B cell (primary cell): ENCODE data around the gene RPH3AL. TPM values are rescaled to one million over a fixed set of nuclear protein-coding genes. Genes with fewer than 3 reads are reported as not detected.

Source experiments
- ATAC-seq: fragments of 200-7000 bp; cut with Tn5 transposase; one replicate; pipeline ENCODE4 v1.10.0; 2021; ENCODE audit warnings: low read depth, mild to moderate bottlenecking, moderate number of reproducible peaks, moderate library complexity
- CTCF ChIA-PET: fragments of 350-600 bp; sonication (Branson Sonifier 250); formaldehyde crosslinking; loops from one replicate; lab custom pipeline; 2021; ENCODE audit warnings: antibody characterized with exemption, inconsistent platforms; lab: Charles Lee
- POLR2A ChIA-PET: fragments of 350-600 bp; sonication (Branson Sonifier 250); formaldehyde crosslinking; loops from one replicate; lab custom pipeline; 2021; ENCODE audit warnings: antibody characterized with exemption; lab: Charles Lee
- DNase-seq: peaks from one replicate; pipeline ENCODE4 v3.0.0; 2013
- H2AFZ ChIP-seq: 2 replicates; pipeline ENCODE4 v1.6.1; 2012; ENCODE audit warnings: mild to moderate bottlenecking, low read depth, low read length; ENCODE audit not compliant: insufficient read depth, poor library complexity, severe bottlenecking
- H3K27ac ChIP-seq, 2 donors: 1 replicate in 1 of 2; 2 replicates in 1 of 2; pipeline ENCODE4 v1.5.1; 2012 to 2013; ENCODE audit warnings: low read length in 2 of 2, mild to moderate bottlenecking in 2 of 2, moderate library complexity in 1 of 2
- H3K27me3 ChIP-seq, 4 experiments: fragments of 200-600 bp in 1 of 4; sonication (generic) in 1 of 4; replicated peaks in 1 of 4; 1 replicate in 2 of 4; 2 replicates in 2 of 4; pipeline versions ENCODE4 v1.6.1 to v1.7.0; 2013 to 2016; ENCODE audit warnings: low read length in 3 of 4, mild to moderate bottlenecking in 2 of 4, mixed read lengths in 1 of 4, moderate library complexity in 1 of 4; ENCODE audit not compliant: insufficient read depth in 4 of 4, control insufficient read depth in 3 of 4; ENCODE audit errors: control extremely low read depth in 1 of 4
- H3K36me3 ChIP-seq, 2 experiments: replicated peaks in 1 of 2; 1 replicate in 1 of 2; 2 replicates in 1 of 2; pipeline versions ENCODE4 v1.6.1 to v1.7.1; 2013; ENCODE audit warnings: low read length in 1 of 2; ENCODE audit not compliant: insufficient read depth in 2 of 2, control insufficient read depth in 1 of 2; ENCODE audit errors: control extremely low read depth in 1 of 2, extremely low read depth in 1 of 2
- H3K4me1 ChIP-seq, 2 donors: fragments of 200-600 bp in 1 of 2; sonication (generic) in 1 of 2; 1 replicate in 1 of 2; 2 replicates in 1 of 2; pipeline versions ENCODE4 v1.5.1 to v1.6.1; 2013 to 2017; ENCODE audit warnings: low read length in 2 of 2; ENCODE audit not compliant: control insufficient read depth in 2 of 2, insufficient read depth in 2 of 2
- H3K4me2 ChIP-seq: replicated peaks from 2 replicates; pipeline ENCODE3; 2012; ENCODE audit warnings: mild to moderate bottlenecking, low read depth, low read length; ENCODE audit not compliant: poor library complexity, severe bottlenecking
- H3K4me3 ChIP-seq, 5 experiments: fragments of 200-600 bp in 1 of 5; sonication (generic) in 1 of 5; 1 replicate in 3 of 5; 2 replicates in 2 of 5; pipeline versions ENCODE4 v1.5.1 to v1.7.0; 2011 to 2016; ENCODE audit warnings: low read length in 4 of 5, mild to moderate bottlenecking in 4 of 5, low read depth in 2 of 5, control low read depth in 1 of 5, moderate library complexity in 1 of 5; ENCODE audit not compliant: insufficient read depth in 1 of 5; ENCODE audit errors: control extremely low read depth in 1 of 5, extremely low read depth in 1 of 5
- H3K79me2 ChIP-seq: fragments of 200-600 bp; sonication (generic); one replicate; pipeline ENCODE4 v1.6.0; 2016; ENCODE audit warnings: low read length; ENCODE audit not compliant: control insufficient read depth, insufficient read depth
- H3K9ac ChIP-seq: fragments of 200-600 bp; sonication (generic); 2 replicates; pipeline ENCODE4 v1.6.1; 2017; ENCODE audit warnings: mild to moderate bottlenecking, low read length, moderate library complexity
- H3K9me3 ChIP-seq, 3 donors: one replicate each; pipeline versions ENCODE4 v1.6.1 to v1.7.1; 2013; ENCODE audit warnings: low read length in 2 of 3; ENCODE audit not compliant: control insufficient read depth in 2 of 3, insufficient read depth in 1 of 3; ENCODE audit errors: control extremely low read depth in 1 of 3
- H4K20me1 ChIP-seq: 2 replicates; pipeline ENCODE4 v1.6.0; 2012; ENCODE audit warnings: mild to moderate bottlenecking, low read length; ENCODE audit not compliant: insufficient read depth, control insufficient read depth, poor library complexity, severe bottlenecking
- H3K27ac Mint-ChIP-seq: one replicate; pipeline ENCODE4 v1.8.0; 2021; ENCODE audit warnings: mixed read lengths
- H3K27me3 Mint-ChIP-seq: one replicate; pipeline ENCODE4 v1.8.0; 2021; ENCODE audit warnings: mixed read lengths
- H3K4me1 Mint-ChIP-seq: one replicate; pipeline ENCODE4 v1.8.0; 2021; ENCODE audit warnings: mixed read lengths
- H3K4me3 Mint-ChIP-seq: one replicate; pipeline ENCODE4 v1.8.0; 2021; ENCODE audit warnings: mixed read lengths
- H3K9me3 Mint-ChIP-seq: one replicate; pipeline ENCODE4 v1.8.0; 2022; ENCODE audit warnings: mixed read lengths; ENCODE audit not compliant: insufficient read depth
- EZH2 ChIP-seq: IDR thresholded peaks from 2 replicates; pipeline ENCODE4 v1.6.1; 2012; ENCODE audit warnings: borderline replicate concordance, low read depth, mild to moderate bottlenecking, moderate library complexity, low read length; ENCODE audit not compliant: insufficient read depth, poor library complexity, severe bottlenecking
- WGBS: methylation state at CpG from one replicate; pipeline ENCODE4 v1.1.5; 2013; ENCODE audit warnings: missing lambda C conversion rate; ENCODE audit not compliant: insufficient coverage; 5-methylcytosine and 5-hydroxymethylcytosine counted together
- intact Hi-C: fragments of 100-400 bp; cut with micrococcal nuclease; formaldehyde crosslinking; loops from one replicate; pipeline ENCODE4 v1.10.0; 2022
- polyA plus RNA-seq: library from polyadenylated mRNA; depleted of rRNA; stranded (reverse); fragments of >200 nt; gene quantifications from 2 replicates; pipeline ENCODE4 v1.2.3, GENCODE V29; 2012
- total RNA-seq, 2 donors: library from RNA; stranded (reverse); fragments of 120-200 nt in 1 of 2; gene quantifications; 1 replicate in 1 of 2; 2 replicates in 1 of 2; pipeline versions ENCODE4 v1.2.3 to v1.2.4, GENCODE V29; 2013 to 2022
- TF ChIP-seq, protein P1 (sequence below): fragments of 200-600 bp; IDR thresholded peaks from one replicate; pipeline ENCODE4 v1.8.0; 2022; ENCODE audit warnings: antibody characterized with exemption, mild to moderate bottlenecking

Gene RPH3AL
- total and polyA plus RNA-seq, 2 donors (not counting 1 experiment from before 2014, with no cell fraction given), result 10.8 to 13.3 TPM

DNA sequence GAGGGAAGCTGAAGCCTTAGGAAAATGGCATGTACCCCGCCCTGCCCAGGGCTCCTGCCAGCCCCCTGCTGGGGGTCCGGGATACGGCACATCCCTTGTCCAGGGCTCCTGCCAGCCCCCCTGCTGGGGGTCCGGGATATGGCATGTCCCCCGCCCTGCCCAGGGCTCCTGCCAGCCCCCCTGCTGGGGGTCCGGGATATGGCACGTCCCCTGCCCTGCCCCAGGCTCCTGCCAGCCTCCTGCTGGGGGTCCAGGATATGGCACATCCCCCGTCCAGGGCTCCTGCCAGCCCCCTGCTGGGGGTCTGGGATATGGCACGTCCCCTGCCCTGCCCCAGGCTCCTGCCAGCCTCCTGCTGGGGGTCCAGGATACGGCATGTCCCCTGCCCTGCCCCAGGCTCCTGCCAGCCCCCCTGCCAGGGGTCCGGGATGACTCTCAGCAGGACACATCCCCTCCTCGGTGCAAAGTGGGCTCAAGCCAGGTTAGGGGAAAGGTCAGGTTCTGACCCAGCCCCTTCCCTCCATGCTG is 43.2 kb downstream of the RPH3AL start:
- H2AFZ ChIP-seq, result no peak overlapping the region
- DNase-seq, result peak; percentile 63
- no peak overlapping the region for H3K27ac ChIP-seq
- Mint-ChIP-seq H3K9me3 (no peaks in the 10 kb centered on the region), H3K27ac (no peak overlapping the region), H3K4me1 (no peaks in the 10 kb centered on the region), H3K4me3 (no peak overlapping the region), H3K27me3 (no peaks in the 10 kb centered on the region)
- ChIA-PET CTCF (no interaction called here), POLR2A (no interaction called here)
- H3K4me2 ChIP-seq, result no peak overlapping the region
- H3K36me3 ChIP-seq, result no peaks in the 10 kb centered on the region
- H3K9ac ChIP-seq, result no peak overlapping the region
- no peaks in the 10 kb centered on the region for H3K4me1 ChIP-seq
- H3K27me3 ChIP-seq, result no peaks in the 10 kb centered on the region
- peak; percentile 67 for ATAC-seq
- intact Hi-C loops, result no loop called here
- no peaks in the 10 kb centered on the region for H3K79me2 ChIP-seq
- no peak overlapping the region for H3K4me3 ChIP-seq
- no peaks in the 10 kb centered on the region for H3K9me3 ChIP-seq
- no peaks in the 10 kb centered on the region for H4K20me1 ChIP-seq
- TF ChIP-seq, protein P1, sequence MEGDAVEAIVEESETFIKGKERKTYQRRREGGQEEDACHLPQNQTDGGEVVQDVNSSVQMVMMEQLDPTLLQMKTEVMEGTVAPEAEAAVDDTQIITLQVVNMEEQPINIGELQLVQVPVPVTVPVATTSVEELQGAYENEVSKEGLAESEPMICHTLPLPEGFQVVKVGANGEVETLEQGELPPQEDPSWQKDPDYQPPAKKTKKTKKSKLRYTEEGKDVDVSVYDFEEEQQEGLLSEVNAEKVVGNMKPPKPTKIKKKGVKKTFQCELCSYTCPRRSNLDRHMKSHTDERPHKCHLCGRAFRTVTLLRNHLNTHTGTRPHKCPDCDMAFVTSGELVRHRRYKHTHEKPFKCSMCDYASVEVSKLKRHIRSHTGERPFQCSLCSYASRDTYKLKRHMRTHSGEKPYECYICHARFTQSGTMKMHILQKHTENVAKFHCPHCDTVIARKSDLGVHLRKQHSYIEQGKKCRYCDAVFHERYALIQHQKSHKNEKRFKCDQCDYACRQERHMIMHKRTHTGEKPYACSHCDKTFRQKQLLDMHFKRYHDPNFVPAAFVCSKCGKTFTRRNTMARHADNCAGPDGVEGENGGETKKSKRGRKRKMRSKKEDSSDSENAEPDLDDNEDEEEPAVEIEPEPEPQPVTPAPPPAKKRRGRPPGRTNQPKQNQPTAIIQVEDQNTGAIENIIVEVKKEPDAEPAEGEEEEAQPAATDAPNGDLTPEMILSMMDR, result peak; percentile 57
- no peak for TF ChIP-seq EZH2
- 75% methylated on average over 9 of the region's 12 CpGs for WGBS

DNA sequence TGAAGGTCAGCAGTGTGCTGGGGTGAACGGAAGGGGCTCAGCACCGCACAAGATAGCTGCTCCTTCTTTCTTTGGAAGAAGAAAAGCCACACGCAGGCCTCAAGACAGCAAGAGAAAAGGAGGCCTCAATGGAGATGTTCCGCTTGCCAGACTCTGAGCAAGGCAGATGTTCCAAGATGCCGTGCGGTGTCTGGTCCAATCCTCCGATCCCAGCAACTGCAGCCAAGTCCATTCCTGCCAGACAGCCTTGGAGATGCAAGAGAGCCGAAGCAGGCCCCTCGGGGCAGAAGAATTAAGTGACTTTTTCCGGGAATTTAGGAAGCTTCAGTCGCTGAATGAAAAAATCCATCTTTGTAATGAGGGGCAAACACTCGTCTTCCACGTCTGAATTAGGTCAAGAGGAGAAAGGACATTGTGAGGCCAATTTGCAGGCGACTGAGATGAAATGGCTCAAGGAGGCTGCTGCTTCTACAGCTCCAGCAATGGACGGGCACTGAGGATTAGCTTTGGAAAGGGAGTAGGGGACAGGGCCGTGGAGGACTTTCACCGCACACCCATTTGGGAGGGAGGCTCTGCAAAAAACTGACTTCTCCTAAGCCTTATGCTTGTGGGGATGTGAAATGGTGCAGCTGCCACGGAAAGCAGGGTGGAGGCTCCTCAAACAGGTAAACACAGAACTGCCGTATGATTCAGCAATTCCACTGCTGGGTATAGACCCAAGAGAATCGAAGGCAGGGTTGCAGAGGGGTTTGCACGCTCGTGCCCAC is 44.7 kb downstream of the RPH3AL start:
- WGBS, result 76% methylated on average over 19 of the region's 22 CpGs
- ATAC-seq, result no peak
- H3K79me2 ChIP-seq, result no peaks in the 10 kb centered on the region
- H3K9ac ChIP-seq, result no peak overlapping the region
- no peaks in the 10 kb centered on the region for H3K36me3 ChIP-seq
- peaks cover 0 to 5% (median 2%) of the 10 kb centered on the region in 4 experiments for H3K27me3 ChIP-seq
- H3K4me2 ChIP-seq, result no peak overlapping the region
- Mint-ChIP-seq H3K4me3 (no peak overlapping the region), H3K4me1 (no peaks in the 10 kb centered on the region), H3K9me3 (no peaks in the 10 kb centered on the region), H3K27ac (peak overlapping the region; percentile 61), H3K27me3 (no peaks in the 10 kb centered on the region)
- no peak for TF ChIP-seq EZH2
- TF ChIP-seq, protein P1, result no peak
- no peaks in the 10 kb centered on the region for H3K9me3 ChIP-seq
- ChIA-PET CTCF (interaction anchor here (0.5 kb wide), 1 partner anchor 164 kb away, joined by 3 read pairs; no protein-coding TSS in a partner anchor), POLR2A (no interaction called here)
- no peak overlapping the region for H3K4me3 ChIP-seq
- no peak overlapping the region for H2AFZ ChIP-seq
- no peaks in the 10 kb centered on the region for H4K20me1 ChIP-seq
- intact Hi-C loops, result no loop called here
- no peak overlapping the region for H3K27ac ChIP-seq
- no peak for DNase-seq
- H3K4me1 ChIP-seq, result peaks cover 0 to 3% of the 10 kb centered on the region in 2 donors
